SIG-M5 treated with dmso at 0.1 percent for 504 hours (cell line): ENCODE data around the gene ENOX1.

Source experiments
- DNase-seq: peaks from one replicate; lab custom pipeline; 2025; ENCODE audit not compliant: unreplicated experiment; lab: John Stamatoyannopoulos, UW

Gene ENOX1

GRCh38 chr13:43675577-43675976 lies 111.2 kb downstream of the ENOX1 start:
- no peak for DNase-seq

DNA sequence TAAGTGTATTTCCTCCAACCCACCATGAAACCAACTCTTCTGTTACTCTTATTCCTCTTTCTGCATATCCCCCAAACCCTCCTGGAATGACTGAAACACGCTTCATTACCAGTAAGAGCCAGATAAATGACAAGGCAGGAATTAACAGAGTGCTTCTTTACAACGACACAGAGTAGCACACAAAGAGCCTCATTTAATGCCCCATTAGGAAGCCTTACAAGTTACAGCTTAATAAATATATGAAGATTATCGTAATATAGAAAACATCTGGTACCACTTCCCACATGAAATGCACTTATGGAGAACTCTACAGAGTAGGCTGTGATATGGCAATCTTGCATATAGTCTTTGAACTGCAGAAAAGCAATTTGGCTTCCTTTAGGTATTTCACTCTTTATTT lies 116.8 kb downstream of the ENOX1 start:
- DNase-seq, result no peak

- DNase-seq, result no peak
Measured at GRCh38 chr13:43669101-43669500, 117.7 kb downstream of the ENOX1 start.

GRCh38 chr13:43666403-43666802 lies 120.4 kb downstream of the ENOX1 start:
- no peak for DNase-seq

GRCh38 chr13:43665388-43665787 lies 121.4 kb downstream of the ENOX1 start:
- DNase-seq, result no peak

- DNase-seq, result no peak
Measured at GRCh38 chr13:43664700-43665191, 122.0 kb downstream of the ENOX1 start.

GRCh38 chr13:43663474-43664090 lies 123.2 kb downstream of the ENOX1 start:
- no peak for DNase-seq

- DNase-seq, result no peak
Measured at GRCh38 chr13:43662976-43663375, 123.8 kb downstream of the ENOX1 start.

DNA sequence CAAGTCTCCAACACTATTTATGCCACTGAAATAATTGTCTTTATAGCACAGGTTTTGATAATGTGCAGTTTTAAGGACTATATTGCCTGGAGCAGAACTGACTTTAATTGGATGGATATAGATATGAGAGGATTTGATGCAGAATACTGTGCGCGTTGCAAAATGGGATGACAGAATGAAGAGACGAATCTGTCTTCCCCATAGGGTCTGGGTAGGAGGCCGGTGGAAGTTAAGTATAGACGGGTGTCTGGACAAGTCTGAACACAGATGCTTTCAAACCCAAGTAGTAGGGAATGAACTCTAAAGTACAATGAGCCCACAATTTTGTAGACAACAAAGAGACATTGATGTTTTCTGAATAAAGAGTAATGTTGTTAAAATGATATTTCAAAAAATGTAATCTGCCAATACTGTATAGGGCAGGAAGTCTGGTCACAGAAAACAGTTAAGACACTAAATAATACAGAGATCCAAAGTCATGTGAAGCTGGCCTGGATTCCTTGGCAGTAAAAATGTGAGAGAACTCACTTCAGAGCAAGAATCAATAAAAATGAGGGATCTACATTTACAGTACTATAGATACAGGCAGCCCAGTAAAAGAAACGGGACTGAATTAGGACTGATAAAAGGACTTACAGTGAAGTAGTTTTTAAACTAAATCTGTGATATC lies 125.5 kb downstream of the ENOX1 start:
- DNase-seq, result no peak

DNA sequence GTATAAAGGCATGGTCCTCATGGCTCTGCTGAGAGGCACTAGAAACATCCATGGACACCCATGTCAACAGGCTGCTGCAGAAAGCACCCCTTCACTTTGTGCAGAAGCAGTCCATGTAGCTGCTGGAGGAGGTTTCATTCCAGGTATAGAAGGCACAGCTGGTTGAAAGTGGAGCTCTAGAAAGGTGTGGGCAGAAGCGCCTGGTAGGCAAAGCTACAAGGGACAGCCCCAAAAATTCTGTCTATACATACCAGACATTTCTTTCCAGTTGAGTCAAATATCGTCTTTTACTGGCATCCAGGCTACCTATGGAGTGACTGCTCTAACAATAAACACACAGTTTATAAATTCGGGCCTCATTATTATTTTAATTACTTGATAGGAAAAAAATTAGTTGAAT lies 129.3 kb downstream of the ENOX1 start:
- no peak for DNase-seq

GRCh38 chr13:43653980-43654379 lies 132.8 kb downstream of the ENOX1 start:
- DNase-seq, result no peak

GRCh38 chr13:43653395-43653794 lies 133.4 kb downstream of the ENOX1 start:
- no peak for DNase-seq

GRCh38 chr13:43652760-43653159 lies 134.0 kb downstream of the ENOX1 start:
- no peak for DNase-seq

DNA sequence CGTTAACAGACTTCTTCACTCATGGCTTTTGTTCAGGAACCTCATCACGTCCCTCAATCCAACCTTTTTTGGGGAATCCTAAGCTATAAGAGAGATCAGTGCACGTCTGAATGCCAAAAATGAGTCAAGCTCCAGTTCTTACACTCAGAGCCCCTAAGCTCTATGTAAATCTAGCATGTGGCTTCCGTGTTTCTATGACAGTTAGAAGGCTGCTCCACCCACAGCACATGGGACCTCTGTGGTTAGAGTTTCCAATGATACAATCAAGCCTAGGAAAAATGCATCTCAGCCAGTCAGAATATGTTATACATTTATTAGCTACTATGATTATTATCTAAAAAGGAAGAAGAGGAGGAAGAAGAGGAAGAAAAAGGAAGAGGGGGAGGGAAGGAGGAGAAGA lies 135.9 kb downstream of the ENOX1 start:
- peak; percentile 1 for DNase-seq

- no peak for DNase-seq
Measured at GRCh38 chr13:43648733-43649132, 138.0 kb downstream of the ENOX1 start.

DNA sequence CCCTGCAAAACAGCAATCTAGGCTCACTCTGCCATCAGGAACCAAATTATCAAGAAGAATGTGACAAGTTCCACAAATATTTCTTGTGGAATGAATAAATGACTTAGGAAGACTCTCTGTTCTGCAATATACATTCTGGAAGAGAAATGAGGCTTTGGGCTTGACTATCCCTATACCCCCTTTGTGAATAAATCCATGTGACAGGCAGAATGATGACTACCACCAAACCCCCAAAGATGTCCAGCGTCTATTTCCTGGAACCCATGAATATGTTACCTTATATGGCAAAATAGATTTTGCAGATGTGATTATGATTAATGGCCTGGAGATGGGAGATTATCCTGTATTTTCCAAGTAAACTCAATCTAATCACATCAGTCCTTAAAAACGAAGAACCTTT lies 139.3 kb downstream of the ENOX1 start:
- DNase-seq, result no peak

DNA sequence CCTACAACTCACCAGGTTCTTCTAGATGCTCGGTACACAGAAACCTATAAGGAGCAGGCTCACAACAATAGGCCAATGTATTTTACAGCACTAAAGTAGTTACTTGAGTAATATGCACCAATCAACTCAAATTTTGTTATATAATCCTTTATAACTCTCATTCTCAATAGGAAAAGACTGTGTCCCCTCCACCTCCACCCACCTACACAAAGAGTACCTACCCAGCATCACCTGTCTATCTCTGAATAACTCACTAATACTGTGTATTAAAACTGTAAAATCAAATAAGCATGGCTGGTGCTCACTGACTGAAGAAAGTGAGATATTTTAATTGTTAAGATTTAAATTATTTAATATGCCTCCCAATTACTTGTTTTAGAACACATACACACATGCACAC lies 146.3 kb downstream of the ENOX1 start:
- no peak for DNase-seq

DNA sequence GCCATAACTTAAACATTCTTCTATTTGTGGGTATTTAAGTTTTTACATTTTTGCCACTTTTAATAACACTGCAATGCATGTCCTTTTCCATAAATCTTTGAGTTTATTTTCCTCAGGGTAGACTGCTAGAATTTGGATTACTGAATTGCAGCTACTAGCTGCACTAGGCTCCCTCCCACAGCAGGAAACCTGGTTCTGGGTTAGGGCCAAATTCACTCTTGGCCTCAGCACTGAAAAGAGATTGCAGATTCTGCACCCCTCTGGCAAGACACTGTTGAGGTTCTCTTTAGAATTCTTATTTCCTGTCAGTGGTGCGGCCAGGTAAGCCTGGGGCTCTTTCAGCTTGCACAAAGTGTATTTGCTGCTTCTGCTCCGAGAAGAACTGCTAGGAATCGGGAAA lies 155.7 kb downstream of the ENOX1 start:
- DNase-seq, result no peak

GRCh38 chr13:43629691-43630480 lies 156.9 kb downstream of the ENOX1 start:
- no peak for DNase-seq

- DNase-seq, result no peak
Measured at GRCh38 chr13:43626994-43627393, 159.8 kb downstream of the ENOX1 start.

DNA sequence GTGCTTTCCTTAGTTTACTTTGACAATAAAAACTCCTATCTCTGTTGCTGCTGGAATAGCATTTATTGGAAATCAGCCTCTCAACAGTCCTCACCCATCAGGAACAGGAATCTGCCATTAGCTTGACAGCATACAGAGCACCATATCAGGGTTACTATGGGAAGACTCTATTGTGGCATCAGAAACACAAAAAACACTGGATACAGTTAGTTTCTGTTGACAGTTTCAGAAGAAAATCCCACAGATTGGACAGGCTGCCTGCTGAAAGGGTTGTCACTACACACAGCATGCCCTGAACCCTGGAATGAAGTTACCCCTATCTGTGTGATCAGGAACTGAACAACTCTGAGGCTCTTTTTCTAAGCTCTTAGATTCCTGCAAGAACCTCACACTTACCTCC lies 172.7 kb downstream of the ENOX1 start:
- DNase-seq, result no peak
